Eye (tissue), 1 donor: ENCODE results near the gene SNX27.
"Not testable (repeated sequence)": the region's sequence is repeated elsewhere in the genome, so short reads cannot be mapped to it uniquely, and the experiment has no call there.

ENCODE experiments used
- DNase-seq: peaks from one replicate; pipeline ENCODE4 v3.0.0-alpha.2; 2015

SNX27 gene

GRCh38 chr1:151723726-151724370 is 112.0 kb downstream of the SNX27 start:
- no peak for DNase-seq

DNA sequence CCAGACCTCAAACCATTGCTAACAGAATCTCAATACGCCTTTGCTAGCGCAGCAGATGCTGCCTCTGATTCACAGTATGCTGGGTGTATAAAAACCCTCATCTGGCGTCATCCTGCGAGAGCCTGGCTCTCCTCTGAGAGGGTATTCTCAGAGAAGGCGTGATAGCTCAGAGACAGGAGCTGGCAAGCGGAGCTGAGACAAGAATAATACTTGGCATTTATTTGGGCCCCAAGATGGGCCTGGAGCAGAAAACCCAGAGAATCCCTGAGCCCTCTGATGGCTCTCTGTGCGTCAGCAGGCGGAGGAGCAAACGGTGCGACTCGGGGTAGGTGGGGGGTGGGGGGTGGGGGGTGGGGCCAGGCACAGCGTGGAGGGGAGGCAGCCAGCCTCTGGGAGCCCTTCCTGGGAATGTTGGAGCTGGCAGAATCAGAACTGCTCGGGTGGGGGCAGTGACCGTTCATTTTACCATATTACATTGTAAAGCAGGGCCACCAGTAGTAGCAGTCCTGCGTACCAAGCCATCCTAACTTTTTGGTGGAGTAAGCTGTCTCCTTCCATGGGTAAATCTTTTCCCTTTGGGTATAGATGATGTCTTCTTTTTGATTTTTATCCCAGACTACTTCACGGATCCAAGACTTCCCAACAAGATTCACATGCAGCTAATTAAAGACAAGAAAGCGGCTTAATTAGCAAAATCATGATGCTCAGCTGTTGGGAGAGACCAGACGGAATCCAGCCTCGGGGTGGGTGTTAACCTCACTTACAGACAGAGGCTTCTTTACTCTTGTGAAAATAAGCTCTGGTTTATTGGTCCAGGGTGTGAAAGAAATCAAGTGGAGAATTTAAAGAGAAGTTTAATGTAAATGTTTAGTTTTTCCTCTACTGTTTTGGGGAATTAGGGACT is 116.6 kb downstream of the SNX27 start:
- DNase-seq, result peak; percentile 55

GRCh38 chr1:151729157-151729965 is 117.5 kb downstream of the SNX27 start:
- DNase-seq, result no peak

DNA sequence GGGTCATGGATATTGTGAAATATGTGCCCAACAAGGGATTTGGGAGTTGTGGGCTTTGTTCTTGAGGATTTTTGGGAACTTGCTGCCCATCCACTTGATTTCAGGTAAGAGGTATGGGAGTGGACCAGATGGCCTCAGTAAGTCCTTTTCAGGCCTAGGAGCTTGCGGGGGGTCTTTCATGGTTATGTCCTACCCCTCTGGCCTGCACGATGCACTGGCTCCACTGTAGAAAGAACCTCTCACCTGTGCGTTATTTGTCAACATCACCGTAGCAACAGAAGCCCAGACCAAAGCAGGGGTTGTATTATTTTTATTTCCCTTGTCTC is 118.1 kb downstream of the SNX27 start:
- no peak for DNase-seq

- no peak for DNase-seq
Observed at GRCh38 chr1:151733126-151733525, 121.3 kb downstream of the SNX27 start.

- not testable (repeated sequence) for DNase-seq
Observed at GRCh38 chr1:151733995-151734394, 122.1 kb downstream of the SNX27 start.

- DNase-seq, result no peak
Observed at GRCh38 chr1:151737026-151737425, 125.2 kb downstream of the SNX27 start.

DNA sequence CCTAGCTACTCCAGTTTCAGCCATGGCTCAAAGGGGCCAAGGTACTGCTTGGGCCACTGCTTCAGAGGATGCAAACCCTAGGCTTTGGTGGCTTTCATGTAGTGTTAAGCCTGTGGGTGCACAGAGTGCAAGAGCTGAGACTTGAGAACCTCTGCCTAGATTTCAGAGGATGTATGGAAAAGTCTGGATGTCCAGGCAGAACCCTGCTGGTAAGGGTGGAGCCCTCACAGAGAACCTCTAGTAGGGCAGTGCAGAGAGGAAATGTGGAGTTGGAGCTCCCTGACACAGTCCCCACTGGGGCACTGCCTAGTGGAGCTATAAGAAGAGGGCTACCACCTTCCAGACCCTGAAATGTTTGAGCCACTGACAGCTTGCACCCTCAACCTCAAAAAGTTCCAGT is 125.6 kb downstream of the SNX27 start:
- no peak for DNase-seq

DNA sequence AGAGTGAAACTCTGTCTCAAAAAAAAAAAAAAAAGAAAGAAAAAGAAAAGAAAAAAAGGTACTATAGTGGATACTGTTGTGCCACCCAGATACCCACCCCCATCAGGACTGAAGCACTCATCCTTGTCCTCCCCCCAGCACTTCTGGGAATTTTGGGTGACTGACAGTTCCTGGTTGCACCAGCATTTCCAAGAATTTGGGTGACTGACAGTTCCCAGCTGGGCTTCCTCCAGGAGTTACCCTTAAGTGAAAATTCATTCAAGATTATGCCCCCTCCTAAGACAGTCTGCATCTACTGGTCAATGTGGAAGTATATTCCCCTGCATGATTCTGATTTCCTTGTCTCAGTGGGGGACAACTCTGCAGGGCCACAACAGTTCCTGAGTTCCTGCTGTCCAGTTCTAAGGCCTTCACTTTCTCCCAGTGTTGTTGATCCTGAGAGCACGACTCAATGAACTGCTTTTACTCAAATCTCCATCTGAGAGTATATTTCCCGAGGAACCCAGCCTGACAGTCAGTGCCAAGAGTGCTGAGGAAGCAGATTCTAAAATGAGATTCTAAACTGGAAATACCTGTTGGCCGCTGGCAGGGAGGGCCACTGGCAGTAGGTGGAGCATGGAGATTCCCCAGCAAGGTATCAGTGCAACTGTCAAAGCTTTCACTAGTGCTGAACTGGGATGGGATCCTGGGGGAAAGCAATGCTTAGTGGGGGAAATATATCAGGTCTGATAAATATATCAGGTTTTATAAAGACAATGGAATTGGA is 127.9 kb downstream of the SNX27 start:
- peak; percentile 37 for DNase-seq

DNA sequence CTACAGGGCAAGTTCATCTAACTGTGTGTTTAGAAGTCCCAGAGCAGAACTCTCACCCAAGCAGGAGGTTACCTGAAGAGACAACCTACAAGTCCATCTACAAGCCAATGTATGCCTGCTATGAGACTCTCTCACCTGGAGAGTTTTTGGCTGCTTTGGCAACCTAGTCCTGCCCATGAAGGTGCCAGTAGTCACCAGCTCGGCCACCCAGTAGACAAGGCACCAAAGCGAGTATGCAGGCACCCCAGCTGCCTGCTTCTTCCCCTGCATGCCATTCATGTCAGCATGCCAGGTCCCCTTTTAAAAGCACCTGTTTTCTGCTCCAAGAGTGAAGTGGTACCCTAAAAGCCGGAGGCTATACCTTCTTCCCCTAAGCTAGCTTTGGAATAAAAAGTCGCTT is 129.7 kb downstream of the SNX27 start:
- DNase-seq, result no peak
